HL-60 (cell line): ENCODE results near the gene RAB3A.

Experiments
- POLR2AphosphoS5 ChIP-seq: IDR thresholded peaks from 2 replicates; pipeline ENCODE4 v1.6.1; 2012; ENCODE audit warnings: low read depth
- TF ChIP-seq, protein P1 (sequence below): IDR thresholded peaks from one replicate; pipeline ENCODE4 v1.5.1; 2011; ENCODE audit warnings: low read length, control low read depth, inconsistent platforms; ENCODE audit not compliant: insufficient read depth
- TF ChIP-seq, protein P2 (sequence below): IDR thresholded peaks from 2 replicates; pipeline ENCODE4 v1.6.1; 2012; ENCODE audit warnings: low read depth; ENCODE audit not compliant: insufficient replicate concordance

DNA sequence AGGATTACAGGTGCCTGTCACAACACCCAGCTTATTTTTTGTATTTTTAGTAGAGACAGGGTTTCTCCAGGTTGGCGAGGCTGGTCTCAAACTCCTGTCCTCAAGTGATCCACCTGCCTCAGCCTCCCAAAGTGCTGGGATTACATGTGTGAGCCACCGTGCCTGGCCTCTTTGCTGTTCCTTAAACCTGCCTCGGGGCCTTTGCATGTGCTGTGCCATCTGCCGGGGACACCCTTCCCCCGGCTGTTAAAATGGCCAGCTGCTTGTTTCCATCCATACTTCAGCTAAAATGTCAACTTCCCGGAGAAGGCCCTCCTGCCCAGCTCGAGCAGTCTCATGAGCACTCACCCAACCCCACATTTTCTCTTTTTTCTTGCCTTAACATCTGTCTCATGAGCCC, 41.5 kb upstream of the RAB3A start:
- TF ChIP-seq, protein P1, sequence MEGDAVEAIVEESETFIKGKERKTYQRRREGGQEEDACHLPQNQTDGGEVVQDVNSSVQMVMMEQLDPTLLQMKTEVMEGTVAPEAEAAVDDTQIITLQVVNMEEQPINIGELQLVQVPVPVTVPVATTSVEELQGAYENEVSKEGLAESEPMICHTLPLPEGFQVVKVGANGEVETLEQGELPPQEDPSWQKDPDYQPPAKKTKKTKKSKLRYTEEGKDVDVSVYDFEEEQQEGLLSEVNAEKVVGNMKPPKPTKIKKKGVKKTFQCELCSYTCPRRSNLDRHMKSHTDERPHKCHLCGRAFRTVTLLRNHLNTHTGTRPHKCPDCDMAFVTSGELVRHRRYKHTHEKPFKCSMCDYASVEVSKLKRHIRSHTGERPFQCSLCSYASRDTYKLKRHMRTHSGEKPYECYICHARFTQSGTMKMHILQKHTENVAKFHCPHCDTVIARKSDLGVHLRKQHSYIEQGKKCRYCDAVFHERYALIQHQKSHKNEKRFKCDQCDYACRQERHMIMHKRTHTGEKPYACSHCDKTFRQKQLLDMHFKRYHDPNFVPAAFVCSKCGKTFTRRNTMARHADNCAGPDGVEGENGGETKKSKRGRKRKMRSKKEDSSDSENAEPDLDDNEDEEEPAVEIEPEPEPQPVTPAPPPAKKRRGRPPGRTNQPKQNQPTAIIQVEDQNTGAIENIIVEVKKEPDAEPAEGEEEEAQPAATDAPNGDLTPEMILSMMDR = no peak
- no peak for TF ChIP-seq POLR2AphosphoS5
- TF ChIP-seq, protein P2, sequence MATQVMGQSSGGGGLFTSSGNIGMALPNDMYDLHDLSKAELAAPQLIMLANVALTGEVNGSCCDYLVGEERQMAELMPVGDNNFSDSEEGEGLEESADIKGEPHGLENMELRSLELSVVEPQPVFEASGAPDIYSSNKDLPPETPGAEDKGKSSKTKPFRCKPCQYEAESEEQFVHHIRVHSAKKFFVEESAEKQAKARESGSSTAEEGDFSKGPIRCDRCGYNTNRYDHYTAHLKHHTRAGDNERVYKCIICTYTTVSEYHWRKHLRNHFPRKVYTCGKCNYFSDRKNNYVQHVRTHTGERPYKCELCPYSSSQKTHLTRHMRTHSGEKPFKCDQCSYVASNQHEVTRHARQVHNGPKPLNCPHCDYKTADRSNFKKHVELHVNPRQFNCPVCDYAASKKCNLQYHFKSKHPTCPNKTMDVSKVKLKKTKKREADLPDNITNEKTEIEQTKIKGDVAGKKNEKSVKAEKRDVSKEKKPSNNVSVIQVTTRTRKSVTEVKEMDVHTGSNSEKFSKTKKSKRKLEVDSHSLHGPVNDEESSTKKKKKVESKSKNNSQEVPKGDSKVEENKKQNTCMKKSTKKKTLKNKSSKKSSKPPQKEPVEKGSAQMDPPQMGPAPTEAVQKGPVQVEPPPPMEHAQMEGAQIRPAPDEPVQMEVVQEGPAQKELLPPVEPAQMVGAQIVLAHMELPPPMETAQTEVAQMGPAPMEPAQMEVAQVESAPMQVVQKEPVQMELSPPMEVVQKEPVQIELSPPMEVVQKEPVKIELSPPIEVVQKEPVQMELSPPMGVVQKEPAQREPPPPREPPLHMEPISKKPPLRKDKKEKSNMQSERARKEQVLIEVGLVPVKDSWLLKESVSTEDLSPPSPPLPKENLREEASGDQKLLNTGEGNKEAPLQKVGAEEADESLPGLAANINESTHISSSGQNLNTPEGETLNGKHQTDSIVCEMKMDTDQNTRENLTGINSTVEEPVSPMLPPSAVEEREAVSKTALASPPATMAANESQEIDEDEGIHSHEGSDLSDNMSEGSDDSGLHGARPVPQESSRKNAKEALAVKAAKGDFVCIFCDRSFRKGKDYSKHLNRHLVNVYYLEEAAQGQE = no peak
